Measurements from ENCODE around the gene FARP1. TPM values are rescaled to one million over a fixed set of nuclear protein-coding genes. Genes with fewer than 3 reads are reported as not detected.

The FARP1 gene
- total and polyA plus RNA-seq, 7 donors = 6.9 to 96.4 (median 32.9) TPM

DNA sequence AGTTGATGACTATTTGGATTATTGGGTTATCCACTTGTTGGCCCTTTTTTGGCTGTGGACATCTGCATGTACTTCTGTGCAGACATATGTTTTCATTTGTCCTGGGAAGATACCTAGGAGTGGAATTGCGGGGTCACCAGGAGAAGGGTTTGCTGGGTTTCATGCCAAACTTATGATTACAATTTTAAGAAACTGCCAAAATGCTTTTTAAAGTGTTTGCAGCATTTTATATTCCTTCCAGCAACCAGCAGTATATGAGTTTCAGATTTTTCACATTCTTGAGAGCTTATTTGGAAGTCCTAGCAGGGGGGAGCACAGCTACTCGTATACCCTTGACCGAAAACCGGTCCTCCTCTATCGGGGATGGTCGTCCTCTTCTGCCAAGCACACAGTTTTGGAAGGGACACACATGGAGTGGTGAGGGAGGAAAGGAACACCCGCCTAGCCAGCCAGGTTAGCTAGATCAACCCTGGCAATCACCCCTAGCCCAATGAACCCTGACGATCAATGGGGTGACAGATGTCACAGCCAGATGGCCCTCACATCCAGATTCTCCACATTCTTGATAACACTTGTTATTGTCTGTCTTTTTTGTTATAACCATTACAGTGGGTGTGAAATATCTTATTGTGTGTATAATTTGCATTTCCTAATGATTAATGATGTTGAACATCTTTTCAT lies 60.9 kb downstream of the FARP1 start:
- Histone ChIP-seq H3K27ac (peak overlapping the region in 3 of 4 donors; percentile 23 to 93 (median 88)), H3K4me1 (peaks cover 0 to 71% (median 41%) of the 10 kb centered on the region in 4 donors), H3K27me3 (no peaks in the 10 kb centered on the region), H3K36me3 (no peaks in the 10 kb centered on the region), H3K4me3 (no peak overlapping the region), H3K9me3 (peaks cover 0 to 2% (median 0%) of the 10 kb centered on the region in 4 donors)
- 79 to 87% methylated on average over 8 of the region's 8 CpGs for WGBS, 2 donors
- intact Hi-C loops (cut with DNase I) = no loop called here
- no peak for DNase-seq
- TF ChIP-seq POLR2A (IDR thresholded peaks at IDR 0.05) = no peak

DNA sequence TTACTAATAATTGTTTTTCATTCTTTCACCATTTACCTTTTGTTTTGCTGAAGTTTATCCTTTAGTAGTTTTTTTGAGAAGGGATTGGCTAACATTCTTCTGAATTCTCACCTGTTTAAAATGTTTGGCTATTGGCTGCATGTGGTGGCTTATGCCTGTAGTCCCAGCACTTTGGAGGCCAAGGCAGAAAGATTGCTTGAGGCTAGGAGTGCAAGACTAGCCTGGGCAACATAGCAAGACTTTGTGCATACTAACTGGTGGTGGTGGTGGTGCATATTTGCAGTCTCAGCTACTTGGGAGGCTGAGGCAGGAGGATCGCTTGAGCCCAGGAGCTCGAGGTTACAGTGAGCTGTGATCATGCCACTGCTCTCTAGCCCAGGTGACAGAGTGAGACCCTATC lies 61.7 kb downstream of the FARP1 start:
- DNase-seq = no peak
- Histone ChIP-seq H3K9me3 (peaks cover 0 to 2% (median 0%) of the 10 kb centered on the region in 4 donors), H3K27me3 (no peaks in the 10 kb centered on the region), H3K4me1 (peaks cover 0 to 64% (median 38%) of the 10 kb centered on the region in 4 donors), H3K4me3 (no peak overlapping the region), H3K27ac (peak overlapping the region in 2 of 4 donors; percentile 88 to 93), H3K36me3 (no peaks in the 10 kb centered on the region)
- WGBS, 2 donors = 92 to 93% methylated on average over 2 of the region's 2 CpGs
- intact Hi-C loops (cut with DNase I) = no loop called here
- TF ChIP-seq POLR2AphosphoS5 (IDR thresholded peaks at IDR 0.05) = no peak
- TF ChIP-seq EP300 (IDR thresholded peaks at IDR 0.05) = no peak
- TF ChIP-seq, protein P1, sequence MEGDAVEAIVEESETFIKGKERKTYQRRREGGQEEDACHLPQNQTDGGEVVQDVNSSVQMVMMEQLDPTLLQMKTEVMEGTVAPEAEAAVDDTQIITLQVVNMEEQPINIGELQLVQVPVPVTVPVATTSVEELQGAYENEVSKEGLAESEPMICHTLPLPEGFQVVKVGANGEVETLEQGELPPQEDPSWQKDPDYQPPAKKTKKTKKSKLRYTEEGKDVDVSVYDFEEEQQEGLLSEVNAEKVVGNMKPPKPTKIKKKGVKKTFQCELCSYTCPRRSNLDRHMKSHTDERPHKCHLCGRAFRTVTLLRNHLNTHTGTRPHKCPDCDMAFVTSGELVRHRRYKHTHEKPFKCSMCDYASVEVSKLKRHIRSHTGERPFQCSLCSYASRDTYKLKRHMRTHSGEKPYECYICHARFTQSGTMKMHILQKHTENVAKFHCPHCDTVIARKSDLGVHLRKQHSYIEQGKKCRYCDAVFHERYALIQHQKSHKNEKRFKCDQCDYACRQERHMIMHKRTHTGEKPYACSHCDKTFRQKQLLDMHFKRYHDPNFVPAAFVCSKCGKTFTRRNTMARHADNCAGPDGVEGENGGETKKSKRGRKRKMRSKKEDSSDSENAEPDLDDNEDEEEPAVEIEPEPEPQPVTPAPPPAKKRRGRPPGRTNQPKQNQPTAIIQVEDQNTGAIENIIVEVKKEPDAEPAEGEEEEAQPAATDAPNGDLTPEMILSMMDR (IDR thresholded peaks at IDR 0.05) = no peak

DNA sequence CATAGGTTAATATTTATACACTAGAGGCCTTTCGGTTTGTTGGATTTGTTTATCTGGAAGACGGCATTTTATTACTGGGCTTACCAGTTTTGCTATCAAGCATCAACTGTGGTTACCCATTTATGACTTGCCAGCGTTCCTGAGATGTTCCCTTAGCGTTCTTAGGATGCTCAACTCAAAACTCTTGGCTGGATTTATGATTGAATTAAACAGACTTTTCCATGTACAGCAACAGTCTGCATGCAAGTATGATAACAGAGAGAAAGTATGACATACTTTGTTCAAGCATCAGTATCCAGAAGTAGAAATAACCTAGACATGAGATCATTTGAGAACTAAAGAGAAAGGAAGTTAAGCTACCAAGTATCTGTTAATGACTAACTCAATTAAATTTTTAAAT lies 64.1 kb downstream of the FARP1 start:
- Histone ChIP-seq H3K9me3 (peaks cover 0 to 2% (median 0%) of the 10 kb centered on the region in 4 donors), H3K4me3 (peak overlapping the region in 2 of 4 donors; percentile 8 to 10), H3K4me1 (peaks cover 0 to 56% (median 42%) of the 10 kb centered on the region in 4 donors), H3K36me3 (no peaks in the 10 kb centered on the region), H3K27ac (peak overlapping the region; percentile 73 to 93 (median 86)), H3K27me3 (no peaks in the 10 kb centered on the region)
- WGBS, 2 donors = 15 to 61% methylated on average over 4 of the region's 4 CpGs
- intact Hi-C loops (cut with DNase I) = no loop called here
- DNase-seq = no peak
- TF ChIP-seq EP300 (IDR thresholded peaks at IDR 0.05) (peak in 3 of 4 donors; percentile 47 to 90 (median 77)), POLR2A (IDR thresholded peaks at IDR 0.05) (no peak), POLR2AphosphoS5 (IDR thresholded peaks at IDR 0.05) (peak in 3 of 4 donors; percentile 72 to 90 (median 87))
- TF ChIP-seq, protein P1 (IDR thresholded peaks at IDR 0.05) = no peak

DNA sequence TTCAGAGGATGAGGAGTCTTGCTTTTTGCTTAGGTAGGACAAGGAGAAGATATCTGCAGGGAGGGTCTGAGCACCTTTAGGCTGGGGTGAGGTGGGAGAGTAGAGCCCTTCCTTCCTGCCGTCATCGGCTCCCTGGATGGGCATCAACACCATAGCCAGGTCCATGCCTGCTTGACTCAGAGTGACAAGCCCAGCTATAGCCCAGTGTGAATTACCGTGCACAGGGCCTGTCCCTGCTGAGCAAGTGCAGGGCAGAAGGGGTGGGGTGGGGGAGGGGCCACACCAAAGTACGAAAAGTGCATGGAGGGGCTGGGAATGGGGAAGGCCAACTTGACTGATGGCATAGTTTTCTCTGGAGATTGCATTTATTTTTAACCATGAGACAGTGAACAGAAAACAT lies 64.5 kb downstream of the FARP1 start:
- H3K9me3 ChIP-seq = peaks cover 0 to 2% (median 0%) of the 10 kb centered on the region in 4 donors
- 65 to 67% methylated on average over 4 of the region's 4 CpGs for WGBS, 2 donors
- TF ChIP-seq EP300 (IDR thresholded peaks at IDR 0.05) = no peak
- TF ChIP-seq, protein P1 (IDR thresholded peaks at IDR 0.05) = no peak
- TF ChIP-seq POLR2A (IDR thresholded peaks at IDR 0.05) = no peak
- no peak for TF ChIP-seq POLR2AphosphoS5 (IDR thresholded peaks at IDR 0.05)
- peak overlapping the region; percentile 73 to 93 (median 86) for H3K27ac ChIP-seq
- no peaks in the 10 kb centered on the region for H3K36me3 ChIP-seq
- no peaks in the 10 kb centered on the region for H3K27me3 ChIP-seq
- peak overlapping the region in 2 of 4 donors; percentile 8 to 10 for H3K4me3 ChIP-seq
- DNase-seq = no peak
- H3K4me1 ChIP-seq = peaks cover 0 to 51% (median 38%) of the 10 kb centered on the region in 4 donors
- intact Hi-C loops (cut with DNase I) = no loop called here

DNA sequence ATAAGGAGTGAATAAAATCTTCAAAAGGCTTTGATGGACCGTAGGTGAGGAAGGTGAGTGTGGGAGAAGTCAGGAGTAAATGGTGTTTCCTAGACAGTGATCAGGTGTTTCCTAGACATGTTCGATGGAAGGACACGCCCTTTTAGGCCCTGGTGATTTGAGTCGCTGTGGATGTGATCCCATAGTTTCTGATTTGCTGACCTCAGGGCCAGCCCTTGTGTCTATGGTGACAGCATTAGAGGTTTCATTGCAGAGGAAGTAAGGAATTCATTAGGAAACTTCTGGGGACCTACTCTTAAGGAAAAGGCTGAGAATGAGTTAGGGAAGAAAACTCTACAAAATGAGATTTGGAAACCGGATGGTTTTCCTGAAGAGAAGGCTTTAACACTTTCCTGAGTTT lies 65.7 kb downstream of the FARP1 start:
- DNase-seq = no peak
- TF ChIP-seq POLR2A (IDR thresholded peaks at IDR 0.05) (no peak), POLR2AphosphoS5 (IDR thresholded peaks at IDR 0.05) (no peak), EP300 (IDR thresholded peaks at IDR 0.05) (no peak)
- TF ChIP-seq, protein P1 (IDR thresholded peaks at IDR 0.05) = no peak
- Histone ChIP-seq H3K9me3 (peaks cover 0 to 2% (median 0%) of the 10 kb centered on the region in 4 donors), H3K4me3 (no peak overlapping the region), H3K27me3 (no peaks in the 10 kb centered on the region), H3K36me3 (no peaks in the 10 kb centered on the region), H3K4me1 (peaks cover 0 to 52% (median 34%) of the 10 kb centered on the region in 4 donors), H3K27ac (peak overlapping the region in 3 of 4 donors; percentile 73 to 93 (median 88))
- WGBS, 2 donors = 88 to 91% methylated on average over 5 of the region's 5 CpGs
- intact Hi-C loops (cut with DNase I) = no loop called here

Data from sigmoid colon (tissue), 7 donors.